Peyer's patch (tissue), 4 donors: ENCODE data around the gene CDK9.

Experiments used
- POLR2A ChIP-seq, 2 donors: fragments of 450-650 bp; IDR thresholded peaks; one replicate each; pipeline ENCODE4 v1.5.1; 2017; ENCODE audit warnings: antibody characterized with exemption in 2 of 2, mild to moderate bottlenecking in 2 of 2, moderate library complexity in 2 of 2
- TF ChIP-seq, protein P1 (sequence below), 6 experiments: fragments of 450-650 bp in 4 of 6; fragments of 200-600 bp in 2 of 6; sonication (generic) in 1 of 6; IDR thresholded peaks; one replicate each; pipeline ENCODE4 v1.5.1; 2017 to 2019; ENCODE audit warnings: antibody characterized with exemption in 6 of 6, mild to moderate bottlenecking in 3 of 6, moderate library complexity in 1 of 6

DNA sequence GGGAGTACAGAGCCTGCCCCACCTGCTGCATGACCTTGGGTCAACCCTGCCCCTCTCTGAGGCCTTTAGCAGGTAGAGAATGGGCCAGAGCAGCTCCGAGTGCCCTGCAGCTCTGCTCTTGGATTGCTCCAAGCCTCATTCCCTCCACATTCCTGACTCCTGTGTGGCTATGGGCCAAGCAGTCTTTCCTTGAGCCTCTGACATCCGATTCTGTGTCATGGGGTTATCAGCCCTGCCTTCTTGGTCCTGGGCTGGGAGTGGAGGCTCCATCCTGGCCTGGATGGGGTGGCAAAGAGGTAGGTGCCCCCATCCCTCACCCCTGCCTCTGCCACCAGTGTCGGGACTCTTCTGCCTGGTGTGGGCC, 30.5 kb downstream of the CDK9 start:
- TF ChIP-seq, protein P1, sequence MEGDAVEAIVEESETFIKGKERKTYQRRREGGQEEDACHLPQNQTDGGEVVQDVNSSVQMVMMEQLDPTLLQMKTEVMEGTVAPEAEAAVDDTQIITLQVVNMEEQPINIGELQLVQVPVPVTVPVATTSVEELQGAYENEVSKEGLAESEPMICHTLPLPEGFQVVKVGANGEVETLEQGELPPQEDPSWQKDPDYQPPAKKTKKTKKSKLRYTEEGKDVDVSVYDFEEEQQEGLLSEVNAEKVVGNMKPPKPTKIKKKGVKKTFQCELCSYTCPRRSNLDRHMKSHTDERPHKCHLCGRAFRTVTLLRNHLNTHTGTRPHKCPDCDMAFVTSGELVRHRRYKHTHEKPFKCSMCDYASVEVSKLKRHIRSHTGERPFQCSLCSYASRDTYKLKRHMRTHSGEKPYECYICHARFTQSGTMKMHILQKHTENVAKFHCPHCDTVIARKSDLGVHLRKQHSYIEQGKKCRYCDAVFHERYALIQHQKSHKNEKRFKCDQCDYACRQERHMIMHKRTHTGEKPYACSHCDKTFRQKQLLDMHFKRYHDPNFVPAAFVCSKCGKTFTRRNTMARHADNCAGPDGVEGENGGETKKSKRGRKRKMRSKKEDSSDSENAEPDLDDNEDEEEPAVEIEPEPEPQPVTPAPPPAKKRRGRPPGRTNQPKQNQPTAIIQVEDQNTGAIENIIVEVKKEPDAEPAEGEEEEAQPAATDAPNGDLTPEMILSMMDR (IDR thresholded peaks at IDR 0.05) = no peak
- TF ChIP-seq POLR2A (IDR thresholded peaks at IDR 0.05) = no peak
